Gastrocnemius medialis (tissue), 4 donors: ENCODE results near the gene CELSR3. TPM values are rescaled to one million over a fixed set of nuclear protein-coding genes. Genes with fewer than 3 reads are reported as not detected.

Experiments
- ATAC-seq, 2 donors: fragments of 150-250 bp; one replicate each; pipeline ENCODE4 v1.9.1; 2016
- DNase-seq, 2 donors: peaks; one replicate each; pipeline ENCODE4 v3.0.0-alpha.2; 2019
- H3K27ac ChIP-seq, 4 donors: fragments of 200-600 bp; sonication (generic); 1 replicate in 1 of 4; 2 replicates in 3 of 4; pipeline ENCODE4 v1.5.1; 2016 to 2018; ENCODE audit warnings: mild to moderate bottlenecking in 2 of 4, moderate library complexity in 1 of 4
- H3K27me3 ChIP-seq, 3 donors: fragments of 200-600 bp; sonication (generic) in 2 of 3; 1 replicate in 1 of 3; 2 replicates in 2 of 3; pipeline versions ENCODE4 v1.5.1 to v1.6.0; 2016 to 2019; ENCODE audit warnings: mild to moderate bottlenecking in 1 of 3, moderate library complexity in 1 of 3
- H3K36me3 ChIP-seq, 2 donors: fragments of 200-600 bp; sonication (generic) in 1 of 2; one replicate each; pipeline ENCODE4 v1.5.1; 2017 to 2018
- H3K4me1 ChIP-seq, 2 donors: fragments of 200-600 bp; sonication (generic) in 1 of 2; one replicate each; pipeline ENCODE4 v1.5.1; 2016 to 2017; ENCODE audit warnings: mild to moderate bottlenecking in 2 of 2
- H3K4me3 ChIP-seq, 4 donors: fragments of 200-600 bp; sonication (generic) in 3 of 4; 1 replicate in 1 of 4; 2 replicates in 3 of 4; pipeline ENCODE4 v1.5.1; 2016 to 2019; ENCODE audit warnings: mild to moderate bottlenecking in 2 of 4
- H3K9me3 ChIP-seq, 3 donors: fragments of 200-600 bp; sonication (generic) in 2 of 3; 1 replicate in 1 of 3; 2 replicates in 2 of 3; pipeline ENCODE4 v1.5.1; 2016 to 2019
- POLR2A ChIP-seq, 2 donors: fragments of 450-650 bp; IDR thresholded peaks; one replicate each; pipeline ENCODE4 v1.6.1; 2017; ENCODE audit warnings: antibody characterized with exemption in 2 of 2, mild to moderate bottlenecking in 2 of 2, moderate library complexity in 2 of 2
- in situ Hi-C, 4 donors: fragments of 200-750 bp; cut with MboI; loops; one replicate each; pipeline versions ENCODE4 v1.15.0 to v1.8.0; 2017; ENCODE audit warnings: low sequenced_read_pairs in 4 of 4
- intact Hi-C: fragments of 100-400 bp; cut with DNase I; formaldehyde crosslinking; loops from one replicate; pipeline ENCODE4 v1.15.1; 2023; ENCODE audit warnings: low total_unique reads
- total RNA-seq, 4 donors: library from RNA; depleted of rRNA; stranded (reverse); fragments of >200 nt; gene quantifications; one replicate each; pipeline versions ENCODE4 v1.1.0 to v1.2.3, GENCODE V29; 2016
- TF ChIP-seq, protein P1 (sequence below), 5 experiments: fragments of 450-650 bp in 3 of 5; fragments of 200-600 bp in 2 of 5; sonication (generic) in 2 of 5; IDR thresholded peaks in 4 of 5; conservative IDR thresholded peaks in 1 of 5; 1 replicate in 4 of 5; 2 replicates in 1 of 5; pipeline ENCODE4 v1.5.1; 2016 to 2019; ENCODE audit warnings: antibody characterized with exemption in 5 of 5, mild to moderate bottlenecking in 3 of 5, moderate library complexity in 3 of 5

CELSR3 gene
- total RNA-seq, 4 donors from 2014 or later = 0.02 to 0.25 (median 0.05) TPM; not detected in 1

GRCh38 chr3:48624767-48625166 is 37.9 kb downstream of the CELSR3 start:
- Histone ChIP-seq H3K36me3 (peaks cover 0 to 27% of the 10 kb centered on the region in 2 donors), H3K27ac (no peak overlapping the region), H3K4me3 (no peak overlapping the region), H3K9me3 (no peaks in the 10 kb centered on the region), H3K4me1 (no peaks in the 10 kb centered on the region), H3K27me3 (no peaks in the 10 kb centered on the region)
- in situ Hi-C loops (no loop called here), intact Hi-C loops (no loop called here)
- no peak for DNase-seq
- TF ChIP-seq POLR2A (IDR thresholded peaks at IDR 0.05) = no peak
- TF ChIP-seq, protein P1, sequence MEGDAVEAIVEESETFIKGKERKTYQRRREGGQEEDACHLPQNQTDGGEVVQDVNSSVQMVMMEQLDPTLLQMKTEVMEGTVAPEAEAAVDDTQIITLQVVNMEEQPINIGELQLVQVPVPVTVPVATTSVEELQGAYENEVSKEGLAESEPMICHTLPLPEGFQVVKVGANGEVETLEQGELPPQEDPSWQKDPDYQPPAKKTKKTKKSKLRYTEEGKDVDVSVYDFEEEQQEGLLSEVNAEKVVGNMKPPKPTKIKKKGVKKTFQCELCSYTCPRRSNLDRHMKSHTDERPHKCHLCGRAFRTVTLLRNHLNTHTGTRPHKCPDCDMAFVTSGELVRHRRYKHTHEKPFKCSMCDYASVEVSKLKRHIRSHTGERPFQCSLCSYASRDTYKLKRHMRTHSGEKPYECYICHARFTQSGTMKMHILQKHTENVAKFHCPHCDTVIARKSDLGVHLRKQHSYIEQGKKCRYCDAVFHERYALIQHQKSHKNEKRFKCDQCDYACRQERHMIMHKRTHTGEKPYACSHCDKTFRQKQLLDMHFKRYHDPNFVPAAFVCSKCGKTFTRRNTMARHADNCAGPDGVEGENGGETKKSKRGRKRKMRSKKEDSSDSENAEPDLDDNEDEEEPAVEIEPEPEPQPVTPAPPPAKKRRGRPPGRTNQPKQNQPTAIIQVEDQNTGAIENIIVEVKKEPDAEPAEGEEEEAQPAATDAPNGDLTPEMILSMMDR (IDR thresholded peaks at IDR 0.05 in 4 of 5, conservative IDR thresholded peaks at IDR 0.05 in 1 of 5) = no peak
- ATAC-seq = no peak

GRCh38 chr3:48623851-48624547 is 38.7 kb downstream of the CELSR3 start:
- ATAC-seq = no peak
- TF ChIP-seq, protein P1 (IDR thresholded peaks at IDR 0.05 in 4 of 5, conservative IDR thresholded peaks at IDR 0.05 in 1 of 5) = no peak
- no peak for TF ChIP-seq POLR2A (IDR thresholded peaks at IDR 0.05)
- no peak for DNase-seq
- Histone ChIP-seq H3K36me3 (peaks cover 0 to 23% of the 10 kb centered on the region in 2 donors), H3K27me3 (no peaks in the 10 kb centered on the region), H3K27ac (no peak overlapping the region), H3K4me3 (no peak overlapping the region), H3K4me1 (no peaks in the 10 kb centered on the region), H3K9me3 (no peaks in the 10 kb centered on the region)
- in situ Hi-C loops = no loop called here
- intact Hi-C loops = no loop called here

- DNase-seq (no peak), ATAC-seq (no peak)
- in situ Hi-C loops = no loop called here
- Histone ChIP-seq H3K27me3 (no peaks in the 10 kb centered on the region), H3K4me3 (no peak within 1 kb of the TSS), H3K27ac (no peak within 1 kb of the TSS), H3K9me3 (no peaks in the 10 kb centered on the region), H3K36me3 (peaks cover 0 to 8% of the 10 kb centered on the region in 2 donors), H3K4me1 (no peaks in the 10 kb centered on the region)
- TF ChIP-seq, protein P1 (IDR thresholded peaks at IDR 0.05 in 4 of 5, conservative IDR thresholded peaks at IDR 0.05 in 1 of 5) = no peak
- TF ChIP-seq POLR2A (IDR thresholded peaks at IDR 0.05) = no peak
- intact Hi-C loops = no loop called here
Measured at GRCh38 chr3:48621461-48621869, 41.2 kb downstream of the CELSR3 start, which contains the start of gene TMEM89. TSS of gene TMEM89 (minus strand) at chr3:48621769. CDS start at chr3:48621756, 13 bp downstream.

- Histone ChIP-seq H3K4me1 (no peaks in the 10 kb centered on the region), H3K9me3 (no peaks in the 10 kb centered on the region), H3K36me3 (no peaks in the 10 kb centered on the region), H3K27me3 (no peaks in the 10 kb centered on the region), H3K4me3 (no peak overlapping the region), H3K27ac (no peak overlapping the region)
- no peak for ATAC-seq
- intact Hi-C loops (no loop called here), in situ Hi-C loops (no loop called here)
- TF ChIP-seq, protein P1 (IDR thresholded peaks at IDR 0.05 in 4 of 5, conservative IDR thresholded peaks at IDR 0.05 in 1 of 5) = no peak
- TF ChIP-seq POLR2A (IDR thresholded peaks at IDR 0.05) = no peak
- DNase-seq = no peak
Measured at GRCh38 chr3:48619541-48620524, 42.9 kb downstream of the CELSR3 start.
